MM.1S (cell line): ENCODE data around the gene CROCC2.

Experiments used
- CTCF ChIP-seq: fragments of 300-600 bp; sonication (generic); IDR thresholded peaks from 2 replicates; pipeline ENCODE4 v1.5.1; 2016; ENCODE audit warnings: antibody characterized with exemption, low read length, mixed read lengths
- EZH2 ChIP-seq: fragments of 300-600 bp; sonication (generic); optimal IDR thresholded peaks from 2 replicates; pipeline ENCODE3; 2017; ENCODE audit warnings: low read depth, mild to moderate bottlenecking, antibody characterized with exemption, low read length, mixed read lengths
- EZH2phosphoT487 ChIP-seq: fragments of 300-600 bp; sonication (generic); IDR thresholded peaks from 2 replicates; pipeline ENCODE4 v1.6.1; 2018; ENCODE audit warnings: antibody characterized with exemption, low read length

- TF ChIP-seq EZH2phosphoT487 (no peak), CTCF (no peak), EZH2 (no peak)
Observed at GRCh38 chr2:240993446-240994170, 87.5 kb downstream of the CROCC2 start.
